Subcutaneous abdominal adipose tissue (tissue), 5 donors: Measurements from ENCODE around the gene GNAL.

ENCODE experiments used
- H3K27ac ChIP-seq: one replicate; pipeline ENCODE4 v1.7.0; 2013; ENCODE audit warnings: low read depth, mild to moderate bottlenecking, inconsistent platforms, low read length, moderate library complexity
- H3K27me3 ChIP-seq, 5 donors: one replicate each; pipeline ENCODE4 v1.7.0; 2013; ENCODE audit warnings: low read length in 5 of 5, inconsistent platforms in 1 of 5; ENCODE audit not compliant: control insufficient read depth in 5 of 5, insufficient read depth in 4 of 5
- H3K36me3 ChIP-seq, 5 donors: one replicate each; pipeline ENCODE4 v1.7.0; 2013; ENCODE audit warnings: low read length in 5 of 5; ENCODE audit not compliant: control insufficient read depth in 5 of 5, insufficient read depth in 5 of 5
- H3K4me1 ChIP-seq, 5 donors: one replicate each; pipeline ENCODE4 v1.7.0; 2013; ENCODE audit warnings: low read length in 5 of 5, mild to moderate bottlenecking in 3 of 5, moderate library complexity in 1 of 5; ENCODE audit not compliant: control insufficient read depth in 5 of 5, insufficient read depth in 5 of 5
- H3K4me3 ChIP-seq, 5 donors: one replicate each; pipeline ENCODE4 v1.7.0; 2013; ENCODE audit warnings: low read length in 5 of 5, low read depth in 1 of 5
- H3K9ac ChIP-seq, 5 donors: one replicate each; pipeline ENCODE4 v1.7.0; 2013; ENCODE audit warnings: low read length in 5 of 5, mild to moderate bottlenecking in 4 of 5, moderate library complexity in 3 of 5
- H3K9me3 ChIP-seq, 5 donors: one replicate each; pipeline ENCODE4 v1.7.0; 2013; ENCODE audit warnings: low read length in 5 of 5; ENCODE audit not compliant: control insufficient read depth in 5 of 5
- donor health status: healthy.
- donor health status: healthy.
- donor health status: healthy.
- donor health status: healthy.
- donor health status: healthy.

GNAL gene

DNA sequence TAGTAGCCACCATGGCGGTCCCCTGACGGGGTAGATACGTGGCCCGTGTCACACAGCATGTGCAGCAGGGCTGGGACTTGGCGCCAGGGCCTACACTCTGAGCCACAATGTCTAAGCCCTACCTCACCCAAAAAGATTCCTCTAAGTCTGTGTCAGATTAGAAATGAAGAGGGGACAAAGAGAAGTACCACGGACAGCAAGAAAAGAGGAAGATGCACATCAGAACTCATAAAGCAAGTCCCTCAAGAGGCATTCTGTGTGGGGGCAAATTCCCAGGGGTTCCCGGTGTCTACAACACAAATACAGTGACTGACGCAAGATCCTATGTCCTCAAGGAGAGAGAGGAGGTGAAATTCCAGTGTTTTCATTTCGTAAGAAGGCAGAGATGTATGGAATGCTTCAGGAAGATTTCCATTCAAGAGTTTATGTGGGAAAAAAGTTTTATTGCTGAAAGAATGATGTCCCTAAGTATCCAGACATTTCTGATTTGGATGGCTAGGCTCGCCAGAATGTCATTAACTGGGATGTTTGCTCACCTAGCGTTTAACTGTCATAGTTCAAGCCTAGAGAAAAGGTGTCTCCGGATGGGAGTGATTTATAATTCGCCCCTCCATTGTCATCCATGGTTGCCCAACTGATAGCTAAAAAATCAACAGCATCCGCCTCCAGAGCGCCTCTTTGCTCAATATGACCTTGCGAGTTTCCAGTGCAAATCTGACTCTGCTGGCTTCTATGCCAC lies 86.5 kb downstream of the GNAL start:
- Histone ChIP-seq H3K27ac (no peak overlapping the region), H3K4me1 (no peaks in the 10 kb centered on the region), H3K9ac (no peak overlapping the region), H3K4me3 (no peak overlapping the region), H3K27me3 (no peaks in the 10 kb centered on the region), H3K36me3 (no peaks in the 10 kb centered on the region), H3K9me3 (no peaks in the 10 kb centered on the region)

- H3K27me3 ChIP-seq = no peaks in the 10 kb centered on the region
- H3K9ac ChIP-seq = no peak overlapping the region
- no peak overlapping the region for H3K4me3 ChIP-seq
- no peaks in the 10 kb centered on the region for H3K4me1 ChIP-seq
- no peaks in the 10 kb centered on the region for H3K36me3 ChIP-seq
- H3K27ac ChIP-seq = no peak overlapping the region
- no peaks in the 10 kb centered on the region for H3K9me3 ChIP-seq
These were observed 91.0 kb downstream of the GNAL start for GRCh38 chr18:11780042-11780441.

DNA sequence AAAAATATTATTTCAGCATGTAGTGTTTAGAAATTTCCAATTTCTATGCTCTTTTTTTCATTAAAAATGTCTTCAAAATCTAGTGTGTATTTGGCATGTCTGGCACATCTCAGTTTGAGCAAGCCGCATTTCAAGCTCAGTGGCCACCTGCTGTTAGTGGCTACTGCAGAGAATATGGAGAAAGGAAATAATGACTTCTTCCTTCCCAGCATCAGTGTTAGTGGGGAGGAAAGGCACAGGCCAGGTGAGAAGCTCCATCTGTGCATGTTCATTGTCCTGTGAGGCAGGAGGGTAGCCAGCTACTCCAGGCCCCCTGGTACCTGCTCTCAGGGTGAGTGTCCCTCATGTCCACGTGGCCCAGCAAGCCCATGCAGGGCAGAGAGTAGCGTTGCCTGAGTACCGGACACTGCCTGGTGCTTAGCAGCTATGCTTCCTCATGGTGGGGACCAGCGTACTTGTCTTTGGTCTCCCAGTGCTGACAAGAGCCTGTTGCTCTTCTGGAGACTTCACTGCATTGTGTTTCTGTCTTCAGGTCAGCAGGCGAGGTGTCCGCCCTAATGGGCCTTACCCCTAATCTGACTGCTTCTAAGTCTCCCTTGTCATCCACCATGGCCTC lies 94.8 kb downstream of the GNAL start:
- no peaks in the 10 kb centered on the region for H3K27me3 ChIP-seq
- no peaks in the 10 kb centered on the region for H3K4me1 ChIP-seq
- H3K9me3 ChIP-seq = no peaks in the 10 kb centered on the region
- H3K4me3 ChIP-seq = no peak overlapping the region
- no peak overlapping the region for H3K27ac ChIP-seq
- H3K9ac ChIP-seq = no peak overlapping the region
- no peaks in the 10 kb centered on the region for H3K36me3 ChIP-seq

DNA sequence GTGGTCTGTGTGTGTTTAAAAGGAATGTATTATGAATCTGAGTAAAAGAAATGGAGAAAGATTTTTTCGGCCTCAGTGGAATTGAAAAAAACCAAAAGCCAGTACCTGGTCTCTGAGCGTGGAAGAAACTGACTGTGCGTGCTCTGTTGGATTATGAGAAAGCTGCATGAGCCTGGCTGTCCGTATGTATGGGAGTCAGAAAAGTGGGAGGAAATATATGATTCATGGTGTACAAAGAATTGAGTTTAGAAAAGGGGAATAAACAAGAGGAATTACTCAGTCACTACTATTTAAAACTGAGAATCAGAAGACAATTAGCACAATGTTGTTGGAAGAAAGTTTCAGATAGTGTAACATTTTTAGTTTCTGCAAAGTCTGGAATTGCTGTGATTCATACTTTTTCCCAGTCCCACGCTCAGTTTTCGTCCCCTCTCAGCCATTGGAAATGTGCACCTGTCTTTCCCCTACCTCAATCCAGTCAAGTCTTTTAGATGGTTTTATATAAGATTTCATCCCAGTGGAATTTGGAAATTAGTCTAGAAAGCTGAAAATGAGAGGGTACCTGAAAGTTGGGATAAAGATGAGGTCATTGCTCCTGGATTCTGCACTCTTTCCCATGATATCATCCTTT lies 95.7 kb downstream of the GNAL start:
- Histone ChIP-seq H3K36me3 (no peaks in the 10 kb centered on the region), H3K27me3 (no peaks in the 10 kb centered on the region), H3K4me3 (no peak overlapping the region), H3K27ac (no peak overlapping the region), H3K9ac (no peak overlapping the region), H3K4me1 (no peaks in the 10 kb centered on the region), H3K9me3 (no peaks in the 10 kb centered on the region)

- Histone ChIP-seq H3K9me3 (no peaks in the 10 kb centered on the region), H3K9ac (no peak overlapping the region), H3K4me3 (no peak overlapping the region), H3K27ac (no peak overlapping the region), H3K27me3 (no peaks in the 10 kb centered on the region), H3K36me3 (no peaks in the 10 kb centered on the region), H3K4me1 (no peaks in the 10 kb centered on the region)
These were observed 96.5 kb downstream of the GNAL start for GRCh38 chr18:11785444-11786055.

- Histone ChIP-seq H3K4me3 (no peak overlapping the region), H3K27ac (no peak overlapping the region), H3K9me3 (no peaks in the 10 kb centered on the region), H3K4me1 (peaks cover 0 to 4% (median 0%) of the 10 kb centered on the region in 5 donors), H3K9ac (no peak overlapping the region), H3K36me3 (no peaks in the 10 kb centered on the region), H3K27me3 (no peaks in the 10 kb centered on the region)
These were observed 100.8 kb downstream of the GNAL start for GRCh38 chr18:11789716-11790510.

- no peak overlapping the region for H3K27ac ChIP-seq
- no peaks in the 10 kb centered on the region for H3K9me3 ChIP-seq
- H3K4me1 ChIP-seq = peaks cover 0 to 4% (median 0%) of the 10 kb centered on the region in 5 donors
- H3K9ac ChIP-seq = no peak overlapping the region
- no peaks in the 10 kb centered on the region for H3K36me3 ChIP-seq
- no peaks in the 10 kb centered on the region for H3K27me3 ChIP-seq
- H3K4me3 ChIP-seq = no peak overlapping the region
These were observed 102.1 kb downstream of the GNAL start for GRCh38 chr18:11791131-11791530.

- Histone ChIP-seq H3K27ac (no peak overlapping the region), H3K4me3 (no peak overlapping the region), H3K27me3 (no peaks in the 10 kb centered on the region), H3K9me3 (no peaks in the 10 kb centered on the region), H3K4me1 (peaks cover 0 to 4% (median 0%) of the 10 kb centered on the region in 5 donors), H3K9ac (no peak overlapping the region), H3K36me3 (no peaks in the 10 kb centered on the region)
These were observed 103.6 kb downstream of the GNAL start for GRCh38 chr18:11792632-11793031.

- no peak overlapping the region for H3K27ac ChIP-seq
- H3K4me3 ChIP-seq = no peak overlapping the region
- no peaks in the 10 kb centered on the region for H3K9me3 ChIP-seq
These were observed 105.1 kb downstream of the GNAL start for GRCh38 chr18:11794195-11794594.

More at GRCh38 chr18:11794195-11794594, 105.1 kb downstream of the GNAL start:
- Histone ChIP-seq H3K27me3 (no peaks in the 10 kb centered on the region), H3K9ac (no peak overlapping the region), H3K36me3 (no peaks in the 10 kb centered on the region), H3K4me1 (peaks cover 0 to 4% (median 0%) of the 10 kb centered on the region in 5 donors)
